NT2/D1 (cell line): ENCODE results near the gene ARHGEF2.

Source experiments
- SUZ12 ChIP-seq: IDR thresholded peaks from 2 replicates; pipeline ENCODE4 v1.6.1; 2011; ENCODE audit not compliant: insufficient read length, insufficient read depth; ENCODE audit errors: extremely low read depth
- ZNF274 ChIP-seq: IDR thresholded peaks from 2 replicates; pipeline ENCODE4 v1.6.1; 2011; ENCODE audit warnings: mild to moderate bottlenecking, low read depth, low read length

DNA sequence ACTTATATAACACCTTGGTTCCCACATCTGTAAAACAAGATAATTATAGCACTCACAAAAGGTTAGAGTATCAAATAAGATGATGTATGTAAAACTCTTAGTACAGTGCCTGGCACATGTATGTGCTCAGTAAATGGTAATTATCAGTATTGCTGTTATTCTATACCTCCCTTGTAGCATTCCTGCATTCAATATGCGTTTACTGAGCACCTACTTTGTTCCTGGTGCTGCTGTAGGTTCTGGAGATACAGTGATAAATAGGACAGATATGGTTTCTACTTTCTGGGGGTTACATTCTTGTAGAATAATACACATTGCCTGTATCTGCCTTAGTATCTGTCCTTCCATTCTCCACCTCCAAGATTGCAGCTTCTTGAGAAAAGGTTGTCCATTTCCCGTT, 43.6 kb upstream of the ARHGEF2 start:
- TF ChIP-seq SUZ12 = no peak
- no peak for TF ChIP-seq ZNF274
